ENCODE data around the gene RBBP8NL. TPM values are rescaled to one million over a fixed set of nuclear protein-coding genes. Genes with fewer than 3 reads are reported as not detected.

The RBBP8NL gene
- polyA plus RNA-seq, 3 donors: not detected

- H3K36me3 Mint-ChIP-seq: no peaks in the 10 kb centered on the region
- intact Hi-C loops (cut with micrococcal nuclease): no loop called here
Measured at GRCh38 chr20:62439218-62439617, 11.9 kb upstream of the RBBP8NL start.

GRCh38 chr20:62437927-62438326 lies 10.6 kb upstream of the RBBP8NL start:
- Histone ChIP-seq H3K27me3 (ENCODE audit: control insufficient read depth in 2 of 2, insufficient read depth in 2 of 2, low read length in 2 of 2) (peaks cover 0 to 4% of the 10 kb centered on the region in 2 donors), H4K20me1 (ENCODE audit: insufficient read depth, low read length) (no peaks in the 10 kb centered on the region), H3K79me2 (ENCODE audit: insufficient read depth, low read length) (no peaks in the 10 kb centered on the region), H2AFZ (ENCODE audit: insufficient read depth, low read depth, low read length, poor library complexity, severe bottlenecking) (no peak overlapping the region), H3K27ac (ENCODE audit: low read depth in 1 of 2, low read length in 2 of 2) (no peak overlapping the region), H3K9ac (ENCODE audit: insufficient read depth, low read length, poor library complexity, severe bottlenecking) (no peak overlapping the region), H3K4me3 (replicated peaks in 1 of 3; ENCODE audit: low read depth in 2 of 3, low read length in 3 of 3) (no peak overlapping the region), H3K4me1 (ENCODE audit: control insufficient read depth in 1 of 2, insufficient read depth in 2 of 2, low read length in 2 of 2) (no peaks in the 10 kb centered on the region), H3K4me2 (replicated peaks; ENCODE audit: extremely low read depth, low read length, poor library complexity, severe bottlenecking) (no peak overlapping the region), H3K36me3 (replicated peaks in 1 of 2; ENCODE audit: control insufficient read depth in 1 of 2, insufficient read depth in 2 of 2, low read length in 2 of 2) (no peaks in the 10 kb centered on the region), H3K9me3 (replicated peaks in 1 of 2; ENCODE audit: control insufficient read depth in 1 of 2, insufficient read depth in 1 of 2, low read length in 2 of 2) (no peaks in the 10 kb centered on the region)
- 90% methylated on average over 24 of the region's 24 CpGs for WGBS (ENCODE audit: insufficient coverage)
- intact Hi-C loops (cut with micrococcal nuclease): no loop called here
- TF ChIP-seq CTCF (IDR thresholded peaks at IDR 0.05): no peak
- no peaks in the 10 kb centered on the region for H3K36me3 Mint-ChIP-seq
- H3K9me3 Mint-ChIP-seq: peaks cover 0 to 3% (median 0%) of the 10 kb centered on the region in 7 donors
- peaks cover 16 to 34% (median 20%) of the 10 kb centered on the region in 3 donors for H3K27me3 Mint-ChIP-seq (ENCODE audit: low read depth in 3 of 3)
- no peak overlapping the region for H3K4me3 Mint-ChIP-seq
- H3K27ac Mint-ChIP-seq: no peak overlapping the region
- no peak for DNase-seq
- no peaks in the 10 kb centered on the region for H3K4me1 Mint-ChIP-seq

More at GRCh38 chr20:62439218-62439617, 11.9 kb upstream of the RBBP8NL start:
- Mint-ChIP-seq H3K9me3 (peaks cover 0 to 2% (median 0%) of the 10 kb centered on the region in 7 donors), H3K27ac (no peak overlapping the region), H3K4me3 (no peak overlapping the region), H3K27me3 (ENCODE audit: low read depth in 3 of 3) (peaks cover 12 to 21% (median 15%) of the 10 kb centered on the region in 3 donors), H3K4me1 (no peaks in the 10 kb centered on the region)
- no peaks in the 10 kb centered on the region for H3K36me3 ChIP-seq (replicated peaks in 1 of 2; ENCODE audit: control insufficient read depth in 1 of 2, insufficient read depth in 2 of 2, low read length in 2 of 2)
- no peak overlapping the region for H3K27ac ChIP-seq (ENCODE audit: low read depth in 1 of 2, low read length in 2 of 2)
- H3K9me3 ChIP-seq (replicated peaks in 1 of 2; ENCODE audit: control insufficient read depth in 1 of 2, insufficient read depth in 1 of 2, low read length in 2 of 2): no peaks in the 10 kb centered on the region
- DNase-seq: peak in 2 of 3 donors; percentile 22
- H3K9ac ChIP-seq (ENCODE audit: insufficient read depth, low read length, poor library complexity, severe bottlenecking): no peak overlapping the region
- H3K4me1 ChIP-seq (ENCODE audit: control insufficient read depth in 1 of 2, insufficient read depth in 2 of 2, low read length in 2 of 2): no peaks in the 10 kb centered on the region
- H3K4me2 ChIP-seq (replicated peaks; ENCODE audit: extremely low read depth, low read length, poor library complexity, severe bottlenecking): no peak overlapping the region
- no peaks in the 10 kb centered on the region for H3K79me2 ChIP-seq (ENCODE audit: insufficient read depth, low read length)
- WGBS (ENCODE audit: insufficient coverage): 47% methylated on average over 4 of the region's 5 CpGs
- no peak overlapping the region for H2AFZ ChIP-seq (ENCODE audit: insufficient read depth, low read depth, low read length, poor library complexity, severe bottlenecking)
- no peaks in the 10 kb centered on the region for H4K20me1 ChIP-seq (ENCODE audit: insufficient read depth, low read length)
- no peaks in the 10 kb centered on the region for H3K27me3 ChIP-seq (ENCODE audit: control insufficient read depth in 2 of 2, insufficient read depth in 2 of 2, low read length in 2 of 2)
- H3K4me3 ChIP-seq (replicated peaks in 1 of 3; ENCODE audit: low read depth in 2 of 3, low read length in 3 of 3): no peak overlapping the region
- no peak for TF ChIP-seq CTCF (IDR thresholded peaks at IDR 0.05)
